Heart left ventricle (tissue), 16 donors: ENCODE results near the gene CDH26. TPM values are rescaled to one million over a fixed set of nuclear protein-coding genes. Genes with fewer than 3 reads are reported as not detected.

Source experiments
- ATAC-seq, 4 donors: fragments of 200-7000 bp; cut with Tn5 transposase; one replicate each; pipeline ENCODE4 v1.9.1; 2020 to 2022; ENCODE audit warnings: moderate library complexity in 4 of 4, mild to moderate bottlenecking in 3 of 4, moderate number of reproducible peaks in 1 of 4
- DNase-seq, 5 donors: peaks; one replicate each; pipeline ENCODE4 v3.0.0-alpha.2; 2020
- H3K27ac ChIP-seq, 12 donors: fragments of 200-600 bp; sonication (generic) in 4 of 12; one replicate each; pipeline versions ENCODE4 v1.5.0 to v1.8.0; 2016 to 2022; ENCODE audit warnings: mild to moderate bottlenecking in 2 of 12
- H3K27me3 ChIP-seq, 9 donors: fragments of 200-600 bp; sonication (generic) in 2 of 9; one replicate each; pipeline versions ENCODE4 v1.5.1 to v1.8.0; 2016 to 2022; ENCODE audit warnings: mild to moderate bottlenecking in 3 of 9
- H3K36me3 ChIP-seq, 9 donors: fragments of 200-600 bp; sonication (generic) in 2 of 9; one replicate each; pipeline versions ENCODE4 v1.5.0 to v1.8.0; 2018 to 2022; ENCODE audit warnings: mild to moderate bottlenecking in 2 of 9
- H3K4me1 ChIP-seq, 12 donors: fragments of 200-600 bp; sonication (generic) in 4 of 12; one replicate each; pipeline versions ENCODE4 v1.5.0 to v1.8.0; 2016 to 2022; ENCODE audit warnings: mild to moderate bottlenecking in 3 of 12
- H3K4me3 ChIP-seq, 12 donors: fragments of 200-600 bp; sonication (generic) in 4 of 12; one replicate each; pipeline versions ENCODE4 v1.5.0 to v1.8.0; 2017 to 2022; ENCODE audit warnings: mild to moderate bottlenecking in 9 of 12, moderate library complexity in 4 of 12
- H3K9me3 ChIP-seq, 12 donors: fragments of 200-600 bp; sonication (generic) in 4 of 12; one replicate each; pipeline versions ENCODE4 v1.5.0 to v1.8.0; 2016 to 2022; ENCODE audit warnings: mild to moderate bottlenecking in 1 of 12
- POLR2A ChIP-seq, 2 donors: fragments of 450-650 bp; IDR thresholded peaks; one replicate each; pipeline ENCODE4 v1.6.1; 2017; ENCODE audit warnings: antibody characterized with exemption in 2 of 2, mild to moderate bottlenecking in 2 of 2, moderate library complexity in 2 of 2
- WGBS, 4 donors: extraction: QIAGEN DNeasy Blood & Tissue Kit in 2 of 4; methylation state at CpG; one replicate each; pipeline versions ENCODE4 v1.1.5 to v1.1.7; 2013 to 2018; 5-methylcytosine and 5-hydroxymethylcytosine counted together
- intact Hi-C, 10 donors: fragments of 100-400 bp; cut with DNase I; formaldehyde crosslinking; loops; one replicate each; pipeline versions ENCODE4 v1.11.1 to v1.14.2; 2022
- polyA plus RNA-seq, 2 donors: library from polyadenylated mRNA; stranded (reverse); fragments of 200-250 nt; gene quantifications; one replicate each; pipeline ENCODE4 v1.2.3, GENCODE V29; 2013
- total RNA-seq, 9 donors: library from RNA; depleted of rRNA in 2 of 9; stranded (reverse); fragments of >200 nt in 2 of 9; fragmentation: NEBNext Ultra II Directional in 3 of 9; extraction: Animal tissue kit (Norgen Biotek cat#: 25700) in 3 of 9; gene quantifications; one replicate each; pipeline versions ENCODE4 v1.1.0 to v1.2.4, GENCODE V29; 2016 to 2023
- TF ChIP-seq, protein P1 (sequence below), 12 donors: fragments of 200-600 bp; sonication (generic) in 4 of 12; IDR thresholded peaks; one replicate each; pipeline versions ENCODE4 v1.5.0 to v1.8.0; 2018 to 2022; ENCODE audit warnings: antibody characterized with exemption in 12 of 12, mild to moderate bottlenecking in 5 of 12
- donor health status: ischemic (EF 13 %, LVEDD 7.1; RV severe dilation, severe dysfunction).
- donor health status: healthy with polysubstance abuse.
- donor health status: DM: no; HTN: yes; CAD: no.
- donor health status: DM: no; HTN: no; CAD: no.
- donor health status: ischemic (EF 25% LVEDD 6.9; RV normal size, moderate dysfunction).
- donor health status: ischemic (EF 25% LVEDD 5.7; RV mildly dilated, moderate dysfunction).
- donor health status: healthy.
- donor health status: DM: yes; HTN: yes; CAD: no.
- donor health status: ischemic (EF 35%, LVEDD 5.7; RV mildly dilated, moderate dysfunction).
- donor health status: nonischemic (EF 11% LVEDD 7.7; RV severe dilation, severe dysfunction).
- donor health status: DM: yes; HTN: yes; CAD: no.
- donor health status: PGD.
- donor health status: ischemic (EF 29% LVEDD 5.4; RV normal size, mild dysfunction).
- donor health status: nonischemic (EF 23%, LVEDD 6.1; RV moderate dilation, normal function).

The CDH26 gene
- total and polyA plus RNA-seq, 11 donors = 0.30 to 2.0 (median 0.98) TPM

DNA sequence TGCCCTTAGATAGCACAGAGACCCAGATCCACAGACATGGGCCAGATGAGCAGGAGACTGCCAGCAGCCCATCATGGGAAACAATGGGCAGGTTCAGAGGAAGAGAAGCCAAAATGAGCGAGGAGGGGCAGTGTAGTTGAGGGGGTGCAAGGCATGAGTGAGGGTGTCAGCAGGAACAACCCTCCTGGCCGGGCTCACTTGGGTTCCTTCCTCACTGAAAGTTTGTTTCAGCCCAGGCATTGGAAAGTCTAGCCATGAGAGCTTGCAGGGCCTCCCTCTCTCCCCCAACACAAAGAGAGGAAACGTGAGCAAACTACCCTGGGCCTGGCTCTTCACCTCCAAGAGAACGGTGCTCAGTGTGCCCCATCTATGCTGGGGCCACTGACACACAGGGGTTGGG lies 48.0 kb downstream of the CDH26 start:
- Histone ChIP-seq H3K4me3 (no peak overlapping the region), H3K9me3 (no peaks in the 10 kb centered on the region), H3K36me3 (no peaks in the 10 kb centered on the region), H3K4me1 (peaks cover 0 to 15% (median 7%) of the 10 kb centered on the region in 12 donors), H3K27ac (no peak overlapping the region), H3K27me3 (no peaks in the 10 kb centered on the region)
- ATAC-seq (no peak), DNase-seq (no peak)
- 84 to 90% (median 88%) methylated on average over 4 of the region's 4 CpGs for WGBS, 4 donors
- intact Hi-C loops = no loop called here
- no peak for TF ChIP-seq POLR2A (IDR thresholded peaks at IDR 0.05)
- TF ChIP-seq, protein P1, sequence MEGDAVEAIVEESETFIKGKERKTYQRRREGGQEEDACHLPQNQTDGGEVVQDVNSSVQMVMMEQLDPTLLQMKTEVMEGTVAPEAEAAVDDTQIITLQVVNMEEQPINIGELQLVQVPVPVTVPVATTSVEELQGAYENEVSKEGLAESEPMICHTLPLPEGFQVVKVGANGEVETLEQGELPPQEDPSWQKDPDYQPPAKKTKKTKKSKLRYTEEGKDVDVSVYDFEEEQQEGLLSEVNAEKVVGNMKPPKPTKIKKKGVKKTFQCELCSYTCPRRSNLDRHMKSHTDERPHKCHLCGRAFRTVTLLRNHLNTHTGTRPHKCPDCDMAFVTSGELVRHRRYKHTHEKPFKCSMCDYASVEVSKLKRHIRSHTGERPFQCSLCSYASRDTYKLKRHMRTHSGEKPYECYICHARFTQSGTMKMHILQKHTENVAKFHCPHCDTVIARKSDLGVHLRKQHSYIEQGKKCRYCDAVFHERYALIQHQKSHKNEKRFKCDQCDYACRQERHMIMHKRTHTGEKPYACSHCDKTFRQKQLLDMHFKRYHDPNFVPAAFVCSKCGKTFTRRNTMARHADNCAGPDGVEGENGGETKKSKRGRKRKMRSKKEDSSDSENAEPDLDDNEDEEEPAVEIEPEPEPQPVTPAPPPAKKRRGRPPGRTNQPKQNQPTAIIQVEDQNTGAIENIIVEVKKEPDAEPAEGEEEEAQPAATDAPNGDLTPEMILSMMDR (IDR thresholded peaks at IDR 0.05) = no peak

DNA sequence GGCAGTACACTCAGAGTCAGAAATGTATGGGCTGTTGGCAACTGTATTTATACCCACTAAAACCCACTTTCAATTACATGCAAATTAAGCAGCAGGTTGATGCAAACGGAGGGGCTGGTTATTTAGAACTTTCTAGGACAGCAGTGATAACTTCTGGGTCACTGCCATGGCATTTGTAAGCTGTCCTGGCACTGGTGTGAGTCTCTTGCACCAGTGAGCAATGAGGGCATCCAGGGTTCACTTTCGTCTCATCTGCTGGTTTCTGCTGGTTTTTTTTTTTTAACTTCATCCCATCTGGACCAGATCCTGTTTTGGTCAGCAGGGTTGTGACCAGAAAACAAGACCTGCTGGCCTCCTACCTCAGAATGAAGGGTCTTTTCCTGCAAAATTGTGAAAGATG lies 49.2 kb downstream of the CDH26 start:
- Histone ChIP-seq H3K4me1 (peaks cover 0 to 19% (median 7%) of the 10 kb centered on the region in 12 donors), H3K9me3 (no peaks in the 10 kb centered on the region), H3K36me3 (no peaks in the 10 kb centered on the region), H3K4me3 (no peak overlapping the region), H3K27me3 (no peaks in the 10 kb centered on the region), H3K27ac (no peak overlapping the region)
- WGBS, 4 donors = 17 to 41% (median 37%) methylated on average over 2 of the region's 2 CpGs
- intact Hi-C loops = no loop called here
- ATAC-seq (peak in 3 of 4 donors; percentile 70 to 83 (median 81)), DNase-seq (peak in 3 of 5 donors; percentile 33 to 51 (median 43))
- TF ChIP-seq POLR2A (IDR thresholded peaks at IDR 0.05) = no peak
- TF ChIP-seq, protein P1 (IDR thresholded peaks at IDR 0.05) = no peak

DNA sequence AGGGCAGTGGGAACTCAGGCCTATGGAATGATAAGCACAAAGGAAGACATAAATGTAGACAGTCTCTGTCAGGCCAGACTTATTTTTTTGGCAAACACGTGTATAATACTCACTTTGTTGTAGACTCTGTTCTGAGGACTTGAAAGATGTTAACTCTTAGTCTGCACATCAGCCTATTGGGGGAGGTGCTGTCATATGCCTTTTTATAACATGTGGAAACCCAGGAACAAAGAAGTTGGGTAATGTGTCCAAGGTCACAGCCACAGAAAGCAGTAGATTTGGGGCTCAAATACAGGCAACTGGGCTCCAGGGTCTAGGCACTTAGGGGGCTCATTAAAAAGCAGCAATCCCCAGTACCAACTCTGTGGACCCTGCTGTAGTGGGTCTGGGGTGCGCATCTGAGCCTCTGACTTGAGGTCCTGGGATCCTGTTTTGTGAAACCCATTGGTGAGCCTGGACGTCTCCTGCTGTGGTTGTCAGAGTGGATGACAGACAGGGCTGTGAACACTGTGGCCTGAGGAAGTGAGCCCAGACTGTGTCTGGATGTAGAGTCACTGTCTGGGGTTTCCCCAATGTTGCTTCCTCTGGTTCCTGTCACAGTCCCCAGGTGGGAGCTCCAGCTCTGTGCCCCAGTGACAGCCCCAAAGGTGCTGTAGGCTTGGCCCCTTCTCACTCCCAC lies 50.0 kb downstream of the CDH26 start:
- intact Hi-C loops = no loop called here
- DNase-seq = no peak
- TF ChIP-seq POLR2A (IDR thresholded peaks at IDR 0.05) = no peak
- TF ChIP-seq, protein P1 (IDR thresholded peaks at IDR 0.05) = no peak
- ATAC-seq = peak in 2 of 4 donors; percentile 38 to 40
- H3K27ac ChIP-seq = no peak overlapping the region
- H3K36me3 ChIP-seq = no peaks in the 10 kb centered on the region
- peaks cover 0 to 19% (median 7%) of the 10 kb centered on the region in 12 donors for H3K4me1 ChIP-seq
- 66 to 77% (median 74%) methylated on average over 3 of the region's 3 CpGs for WGBS, 4 donors
- no peaks in the 10 kb centered on the region for H3K9me3 ChIP-seq
- H3K4me3 ChIP-seq = no peak overlapping the region
- no peaks in the 10 kb centered on the region for H3K27me3 ChIP-seq

DNA sequence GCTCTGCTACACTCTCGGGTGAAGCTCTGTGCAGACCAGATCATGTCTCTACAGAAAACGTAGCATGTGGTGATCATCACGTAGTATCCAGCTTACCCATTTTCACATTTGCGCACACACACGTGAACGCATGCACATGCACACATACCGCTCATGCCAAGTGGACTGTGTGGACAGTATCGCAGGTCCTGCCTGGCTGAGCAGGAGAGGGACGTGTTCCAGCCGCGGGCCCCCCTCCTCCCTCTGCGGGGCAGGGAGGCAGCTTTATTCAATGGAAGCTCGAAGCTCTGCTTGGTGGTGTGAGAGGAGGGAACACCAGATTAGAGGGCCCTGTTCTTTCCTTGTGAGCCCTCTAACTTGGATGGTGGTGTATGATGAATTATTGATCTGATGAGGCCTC lies 51.1 kb downstream of the CDH26 start:
- TF ChIP-seq POLR2A (IDR thresholded peaks at IDR 0.05) = no peak
- TF ChIP-seq, protein P1 (IDR thresholded peaks at IDR 0.05) = no peak
- Histone ChIP-seq H3K36me3 (no peaks in the 10 kb centered on the region), H3K27me3 (no peaks in the 10 kb centered on the region), H3K27ac (no peak overlapping the region), H3K9me3 (no peaks in the 10 kb centered on the region), H3K4me1 (peaks cover 0 to 19% (median 7%) of the 10 kb centered on the region in 12 donors), H3K4me3 (no peak overlapping the region)
- ATAC-seq = no peak
- DNase-seq = no peak
- WGBS, 4 donors = 94 to 96% (median 96%) methylated on average over 12 to 13 of the region's 13 CpGs
- intact Hi-C loops = no loop called here
